SU-DHL-6 (cell line): ENCODE measurements around the gene ALOXE3.

Source experiments
- H2AFZ ChIP-seq: fragments of 200-600 bp; sonication (generic); 2 replicates; pipeline ENCODE4 v1.6.1; 2014; ENCODE audit warnings: low read depth, mild to moderate bottlenecking, moderate library complexity, mixed read lengths, antibody characterized with exemption, low read length; ENCODE audit not compliant: severe bottlenecking
- H3F3A ChIP-seq: fragments of 200-600 bp; shearing (Covaris generic); 2 replicates; pipeline ENCODE4 v1.6.0; 2016; ENCODE audit warnings: antibody characterized with exemption, mild to moderate bottlenecking; ENCODE audit not compliant: insufficient read depth
- H3K27ac ChIP-seq: fragments of 200-600 bp; sonication (generic); 2 replicates; pipeline ENCODE4 v1.5.1; 2016; ENCODE audit warnings: low read depth, mild to moderate bottlenecking, low read length, moderate library complexity, mixed read lengths
- H3K27me3 ChIP-seq: fragments of 200-600 bp; sonication (generic), shearing (Covaris generic); 2 replicates; pipeline ENCODE4 v1.6.0; 2014; ENCODE audit warnings: mild to moderate bottlenecking, low read length
- H3K36me3 ChIP-seq: fragments of 200-600 bp; sonication (generic); 2 replicates; pipeline ENCODE4 v1.6.1; 2014; ENCODE audit warnings: mild to moderate bottlenecking, low read length, mixed read lengths
- H3K4me2 ChIP-seq: fragments of 300-600, 200-600 bp; shearing (Covaris generic), sonication (generic); 2 replicates; pipeline ENCODE4 v1.6.0; 2014; ENCODE audit warnings: low read length, low read depth, mild to moderate bottlenecking; ENCODE audit not compliant: poor library complexity, severe bottlenecking
- H3K4me3 ChIP-seq: fragments of 200-600 bp; sonication (generic); 2 replicates; pipeline ENCODE4 v1.5.1; 2014; ENCODE audit warnings: antibody characterized with exemption, low read length, mild to moderate bottlenecking, mixed read lengths; ENCODE audit not compliant: insufficient read depth, poor library complexity, severe bottlenecking
- H3K79me2 ChIP-seq: fragments of 200-600 bp; sonication (generic); 2 replicates; pipeline ENCODE4 v1.6.1; 2014; ENCODE audit warnings: mild to moderate bottlenecking, low read length, moderate library complexity; ENCODE audit not compliant: insufficient read depth
- H3K9ac ChIP-seq: fragments of 200-600 bp; sonication (generic); 2 replicates; pipeline ENCODE4 v1.7.0; 2014; ENCODE audit warnings: mild to moderate bottlenecking, low read length
- H3K9me2 ChIP-seq: fragments of 200-600 bp; sonication (generic); replicated peaks from 2 replicates; pipeline ENCODE4 v1.6.1; 2014; ENCODE audit warnings: low read length; ENCODE audit not compliant: insufficient read depth
- H3K9me3 ChIP-seq: fragments of 200-600 bp; sonication (generic); 2 replicates; pipeline ENCODE4 v1.6.1; 2014; ENCODE audit warnings: low read length, mixed read lengths; ENCODE audit not compliant: insufficient read depth
- H4K20me1 ChIP-seq: fragments of 200-600 bp; sonication (generic); 2 replicates; pipeline ENCODE4 v1.6.1; 2014; ENCODE audit warnings: low read depth, mild to moderate bottlenecking, antibody characterized with exemption, low read length, moderate library complexity, mixed read lengths
- CTCF ChIP-seq: fragments of 200-600 bp; sonication (generic); IDR thresholded peaks from one replicate; pipeline ENCODE4 v1.5.1; 2017; ENCODE audit warnings: antibody characterized with exemption, mild to moderate bottlenecking, low read length, moderate library complexity; ENCODE audit not compliant: insufficient read depth, poor library complexity, severe bottlenecking
- EZH2phosphoT487 ChIP-seq: fragments of 200-600 bp; sonication (generic), shearing (Covaris generic); conservative IDR thresholded peaks from 2 replicates; pipeline ENCODE4 v1.6.1; 2018; ENCODE audit warnings: mild to moderate bottlenecking, antibody characterized with exemption, low read length, moderate library complexity, mixed read lengths

The ALOXE3 gene

GRCh38 chr17:8155231-8155995 is 37.1 kb upstream of the ALOXE3 start:
- H3K36me3 ChIP-seq = no peaks in the 10 kb centered on the region
- TF ChIP-seq CTCF (no peak), EZH2phosphoT487 (no peak)
- no peaks in the 10 kb centered on the region for H3K9me2 ChIP-seq
- peak overlapping the region; percentile 59 for H3K9ac ChIP-seq
- H3K27ac ChIP-seq = no peak overlapping the region
- peak overlapping the region; percentile 80 for H3K4me2 ChIP-seq
- H3K9me3 ChIP-seq = no peaks in the 10 kb centered on the region
- H4K20me1 ChIP-seq = no peaks in the 10 kb centered on the region
- H3K79me2 ChIP-seq = peaks cover 8% of the 10 kb centered on the region; the same call in 1 of the 2 replicates
- H3F3A ChIP-seq = peaks cover 15% of the 10 kb centered on the region; the same call in 1 of the 2 replicates
- H3K4me3 ChIP-seq = peak overlapping the region; percentile 61
- peak overlapping the region; percentile 21 for H2AFZ ChIP-seq
- H3K27me3 ChIP-seq = no peaks in the 10 kb centered on the region

- H3K79me2 ChIP-seq = peaks cover 8% of the 10 kb centered on the region; the same call in 1 of the 2 replicates
- no peak overlapping the region for H3K4me2 ChIP-seq
- H3K27ac ChIP-seq = no peak overlapping the region
- H3K27me3 ChIP-seq = no peaks in the 10 kb centered on the region
- H3K9me2 ChIP-seq = no peaks in the 10 kb centered on the region
- no peak overlapping the region; the same call in 1 of the 2 replicates for H3K9ac ChIP-seq
- no peaks in the 10 kb centered on the region for H3K36me3 ChIP-seq
- H2AFZ ChIP-seq = no peak overlapping the region
- no peaks in the 10 kb centered on the region for H4K20me1 ChIP-seq
- H3F3A ChIP-seq = peaks cover 8% of the 10 kb centered on the region; the same call in 1 of the 2 replicates
- H3K9me3 ChIP-seq = no peaks in the 10 kb centered on the region
- no peak for TF ChIP-seq CTCF
- no peak for TF ChIP-seq EZH2phosphoT487
- no peak overlapping the region for H3K4me3 ChIP-seq
Observed at GRCh38 chr17:8154608-8155155, 36.4 kb upstream of the ALOXE3 start.

- H3K4me3 ChIP-seq = no peak overlapping the region
- H3F3A ChIP-seq = peaks cover 8% of the 10 kb centered on the region; the same call in 1 of the 2 replicates
- no peak overlapping the region; the same call in 1 of the 2 replicates for H3K9ac ChIP-seq
- peak overlapping the region; percentile 35 for H3K4me2 ChIP-seq
- H2AFZ ChIP-seq = no peak overlapping the region
- H3K27me3 ChIP-seq = no peaks in the 10 kb centered on the region
- peaks cover 8% of the 10 kb centered on the region; the same call in 1 of the 2 replicates for H3K79me2 ChIP-seq
- H3K9me3 ChIP-seq = no peaks in the 10 kb centered on the region
- no peak overlapping the region for H3K27ac ChIP-seq
- no peaks in the 10 kb centered on the region for H4K20me1 ChIP-seq
- TF ChIP-seq EZH2phosphoT487 = no peak
- TF ChIP-seq CTCF = no peak
- no peaks in the 10 kb centered on the region for H3K36me3 ChIP-seq
- no peaks in the 10 kb centered on the region for H3K9me2 ChIP-seq
Observed at GRCh38 chr17:8153957-8154607, 35.8 kb upstream of the ALOXE3 start.
